Right lobe of liver (tissue), 4 donors: Measurements from ENCODE around the gene FBXO31.

Source experiments
- POLR2A ChIP-seq: fragments of 450-650 bp; IDR thresholded peaks from one replicate; pipeline ENCODE4 v1.6.1; 2017; ENCODE audit warnings: antibody characterized with exemption, mild to moderate bottlenecking
- TF ChIP-seq, protein P1 (sequence below), 4 donors: fragments of 200-600 bp in 3 of 4; fragments of 450-650 bp in 1 of 4; IDR thresholded peaks; one replicate each; pipeline versions ENCODE4 v1.5.1 to v1.8.0; 2016 to 2022; ENCODE audit warnings: antibody characterized with exemption in 4 of 4, mild to moderate bottlenecking in 2 of 4
- donor health status: DM: no; HTN: no; CAD: no.
- donor health status: DM: no; HTN: no; CAD: no.
- donor health status: DM: no; HTN: yes; CAD: no.

DNA sequence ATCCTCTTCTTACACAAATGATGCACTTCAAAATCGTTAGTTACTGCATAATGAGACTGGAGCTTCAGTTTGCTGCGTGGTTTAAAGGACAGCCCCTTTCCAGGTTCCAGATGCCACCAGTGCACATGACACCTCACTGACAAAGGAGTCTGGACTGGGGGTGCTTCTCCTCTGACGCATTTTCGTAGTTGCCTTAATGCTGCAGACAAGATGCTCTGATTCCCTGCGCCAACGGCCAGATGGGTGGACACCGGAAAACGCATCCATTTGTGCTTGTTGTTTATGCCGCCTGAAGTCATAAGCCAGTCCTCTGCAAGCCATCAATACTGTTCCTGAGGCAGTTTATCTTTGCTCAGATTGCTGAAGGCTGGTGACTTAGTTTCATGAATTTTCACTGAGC is 16.0 kb downstream of the FBXO31 start:
- TF ChIP-seq, protein P1, sequence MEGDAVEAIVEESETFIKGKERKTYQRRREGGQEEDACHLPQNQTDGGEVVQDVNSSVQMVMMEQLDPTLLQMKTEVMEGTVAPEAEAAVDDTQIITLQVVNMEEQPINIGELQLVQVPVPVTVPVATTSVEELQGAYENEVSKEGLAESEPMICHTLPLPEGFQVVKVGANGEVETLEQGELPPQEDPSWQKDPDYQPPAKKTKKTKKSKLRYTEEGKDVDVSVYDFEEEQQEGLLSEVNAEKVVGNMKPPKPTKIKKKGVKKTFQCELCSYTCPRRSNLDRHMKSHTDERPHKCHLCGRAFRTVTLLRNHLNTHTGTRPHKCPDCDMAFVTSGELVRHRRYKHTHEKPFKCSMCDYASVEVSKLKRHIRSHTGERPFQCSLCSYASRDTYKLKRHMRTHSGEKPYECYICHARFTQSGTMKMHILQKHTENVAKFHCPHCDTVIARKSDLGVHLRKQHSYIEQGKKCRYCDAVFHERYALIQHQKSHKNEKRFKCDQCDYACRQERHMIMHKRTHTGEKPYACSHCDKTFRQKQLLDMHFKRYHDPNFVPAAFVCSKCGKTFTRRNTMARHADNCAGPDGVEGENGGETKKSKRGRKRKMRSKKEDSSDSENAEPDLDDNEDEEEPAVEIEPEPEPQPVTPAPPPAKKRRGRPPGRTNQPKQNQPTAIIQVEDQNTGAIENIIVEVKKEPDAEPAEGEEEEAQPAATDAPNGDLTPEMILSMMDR (IDR thresholded peaks at IDR 0.05), result no peak
- TF ChIP-seq POLR2A, result no peak
